Thyroid gland (tissue), 4 donors: ENCODE measurements around the gene INPP5A.

Experiments used
- CTCF ChIP-seq, 6 experiments: fragments of 200-600 bp in 3 of 6; fragments of 450-650 bp in 3 of 6; sonication (generic) in 3 of 6; IDR thresholded peaks; one replicate each; pipeline ENCODE4 v1.5.1; 2016 to 2019; ENCODE audit warnings: antibody characterized with exemption in 6 of 6, mild to moderate bottlenecking in 2 of 6, inconsistent platforms in 1 of 6, moderate library complexity in 1 of 6
- POLR2A ChIP-seq, 2 donors: fragments of 450-650 bp; IDR thresholded peaks; one replicate each; pipeline ENCODE4 v1.6.1; 2017; ENCODE audit warnings: antibody characterized with exemption in 2 of 2, mild to moderate bottlenecking in 2 of 2, moderate library complexity in 1 of 2

- TF ChIP-seq CTCF (IDR thresholded peaks at IDR 0.05) (no peak), POLR2A (IDR thresholded peaks at IDR 0.05) (no peak)
Observed at GRCh38 chr10:132652446-132652845, 114.9 kb downstream of the INPP5A start.
